ENCODE results near the gene SLC26A6.

The SLC26A6 gene

DNA sequence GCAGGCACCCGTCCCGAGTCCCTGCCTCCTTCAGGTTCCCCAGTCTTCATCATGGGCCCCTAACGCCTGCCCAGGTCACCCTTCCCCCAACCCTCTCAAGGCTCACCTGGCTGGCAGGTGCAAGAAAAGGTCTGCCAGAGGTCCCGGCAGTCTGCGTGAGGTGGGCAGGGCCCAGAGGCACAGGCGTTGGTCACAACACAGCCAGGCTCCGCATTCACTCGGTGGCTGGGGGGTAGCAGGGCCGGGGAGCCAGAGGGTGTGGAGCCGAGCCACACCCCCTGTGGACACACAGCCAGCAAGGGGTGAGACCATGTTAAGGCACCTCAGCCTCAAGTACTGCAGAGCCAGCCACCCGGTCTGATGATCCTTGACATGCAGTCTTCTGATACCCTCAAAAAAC lies 16.5 kb upstream of the SLC26A6 start:
- H3F3A ChIP-seq (ENCODE audit: insufficient read depth, low read length), result no peaks in the 10 kb centered on the region
- H3K36me3 ChIP-seq (ENCODE audit: insufficient read depth, low read length), result no peaks in the 10 kb centered on the region
- H3K4me2 ChIP-seq (ENCODE audit: low read length), result no peak overlapping the region
- no peaks in the 10 kb centered on the region for H3K79me2 ChIP-seq (ENCODE audit: insufficient read depth, low read length)
- H3K9me2 ChIP-seq (ENCODE audit: low read depth, low read length), result no peaks in the 10 kb centered on the region
- H3K4me1 ChIP-seq (ENCODE audit: insufficient read depth, low read length, severe bottlenecking), result peaks cover 11% of the 10 kb centered on the region
- no peaks in the 10 kb centered on the region for H3K27me3 ChIP-seq (ENCODE audit: insufficient read depth, low read length)
- H3K4me3 ChIP-seq (ENCODE audit: low read depth, low read length, poor library complexity, severe bottlenecking), result no peak overlapping the region
- H3K9ac ChIP-seq (ENCODE audit: low read length), result no peak overlapping the region
- H3K9me3 ChIP-seq (ENCODE audit: low read length), result no peaks in the 10 kb centered on the region
- H3K27ac ChIP-seq (ENCODE audit: low read depth, low read length, poor library complexity, severe bottlenecking), result no peak overlapping the region
- H4K20me1 ChIP-seq (ENCODE audit: insufficient read depth, low read length), result no peaks in the 10 kb centered on the region
- H2AFZ ChIP-seq (ENCODE audit: low read length), result no peak overlapping the region
- TF ChIP-seq EZH2 (IDR thresholded peaks at IDR 0.05; ENCODE audit: borderline replicate concordance, low read length), result no peak
- TF ChIP-seq, protein P1, sequence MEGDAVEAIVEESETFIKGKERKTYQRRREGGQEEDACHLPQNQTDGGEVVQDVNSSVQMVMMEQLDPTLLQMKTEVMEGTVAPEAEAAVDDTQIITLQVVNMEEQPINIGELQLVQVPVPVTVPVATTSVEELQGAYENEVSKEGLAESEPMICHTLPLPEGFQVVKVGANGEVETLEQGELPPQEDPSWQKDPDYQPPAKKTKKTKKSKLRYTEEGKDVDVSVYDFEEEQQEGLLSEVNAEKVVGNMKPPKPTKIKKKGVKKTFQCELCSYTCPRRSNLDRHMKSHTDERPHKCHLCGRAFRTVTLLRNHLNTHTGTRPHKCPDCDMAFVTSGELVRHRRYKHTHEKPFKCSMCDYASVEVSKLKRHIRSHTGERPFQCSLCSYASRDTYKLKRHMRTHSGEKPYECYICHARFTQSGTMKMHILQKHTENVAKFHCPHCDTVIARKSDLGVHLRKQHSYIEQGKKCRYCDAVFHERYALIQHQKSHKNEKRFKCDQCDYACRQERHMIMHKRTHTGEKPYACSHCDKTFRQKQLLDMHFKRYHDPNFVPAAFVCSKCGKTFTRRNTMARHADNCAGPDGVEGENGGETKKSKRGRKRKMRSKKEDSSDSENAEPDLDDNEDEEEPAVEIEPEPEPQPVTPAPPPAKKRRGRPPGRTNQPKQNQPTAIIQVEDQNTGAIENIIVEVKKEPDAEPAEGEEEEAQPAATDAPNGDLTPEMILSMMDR (IDR thresholded peaks at IDR 0.05; ENCODE audit: low read length), result no peak

DNA sequence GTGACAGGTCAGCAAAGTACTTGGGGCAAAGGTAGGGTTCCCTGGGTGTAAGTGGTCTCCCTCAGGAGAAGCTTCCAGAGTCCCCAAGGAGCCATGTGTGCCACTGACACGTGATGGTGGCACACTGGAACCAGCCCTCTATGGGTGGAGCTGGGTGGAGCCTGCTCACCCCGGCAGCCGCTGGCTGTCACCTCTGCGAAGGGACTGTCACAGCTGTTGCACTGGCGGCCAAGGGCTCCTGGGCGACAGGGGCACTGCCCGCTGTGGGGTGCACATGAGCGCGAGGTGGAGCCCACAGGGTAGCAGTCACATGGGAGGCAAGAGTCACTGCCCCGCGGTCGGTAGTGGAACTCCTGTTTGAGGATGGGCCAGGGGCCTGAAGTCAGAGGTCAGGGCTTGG lies 15.5 kb upstream of the SLC26A6 start:
- no peak overlapping the region for H3K27ac ChIP-seq (ENCODE audit: low read depth, low read length, poor library complexity, severe bottlenecking)
- H3K4me1 ChIP-seq (ENCODE audit: insufficient read depth, low read length, severe bottlenecking), result peaks cover 7% of the 10 kb centered on the region
- no peaks in the 10 kb centered on the region for H3K9me2 ChIP-seq (ENCODE audit: low read depth, low read length)
- no peaks in the 10 kb centered on the region for H4K20me1 ChIP-seq (ENCODE audit: insufficient read depth, low read length)
- no peaks in the 10 kb centered on the region for H3K36me3 ChIP-seq (ENCODE audit: insufficient read depth, low read length)
- TF ChIP-seq EZH2 (IDR thresholded peaks at IDR 0.05; ENCODE audit: borderline replicate concordance, low read length), result no peak
- TF ChIP-seq, protein P1 (IDR thresholded peaks at IDR 0.05; ENCODE audit: low read length), result no peak
- no peaks in the 10 kb centered on the region for H3K9me3 ChIP-seq (ENCODE audit: low read length)
- no peaks in the 10 kb centered on the region for H3F3A ChIP-seq (ENCODE audit: insufficient read depth, low read length)
- H2AFZ ChIP-seq (ENCODE audit: low read length), result no peak overlapping the region
- H3K79me2 ChIP-seq (ENCODE audit: insufficient read depth, low read length), result no peaks in the 10 kb centered on the region
- H3K27me3 ChIP-seq (ENCODE audit: insufficient read depth, low read length), result no peaks in the 10 kb centered on the region
- H3K4me2 ChIP-seq (ENCODE audit: low read length), result no peak overlapping the region
- no peak overlapping the region for H3K4me3 ChIP-seq (ENCODE audit: low read depth, low read length, poor library complexity, severe bottlenecking)
- H3K9ac ChIP-seq (ENCODE audit: low read length), result no peak overlapping the region

DNA sequence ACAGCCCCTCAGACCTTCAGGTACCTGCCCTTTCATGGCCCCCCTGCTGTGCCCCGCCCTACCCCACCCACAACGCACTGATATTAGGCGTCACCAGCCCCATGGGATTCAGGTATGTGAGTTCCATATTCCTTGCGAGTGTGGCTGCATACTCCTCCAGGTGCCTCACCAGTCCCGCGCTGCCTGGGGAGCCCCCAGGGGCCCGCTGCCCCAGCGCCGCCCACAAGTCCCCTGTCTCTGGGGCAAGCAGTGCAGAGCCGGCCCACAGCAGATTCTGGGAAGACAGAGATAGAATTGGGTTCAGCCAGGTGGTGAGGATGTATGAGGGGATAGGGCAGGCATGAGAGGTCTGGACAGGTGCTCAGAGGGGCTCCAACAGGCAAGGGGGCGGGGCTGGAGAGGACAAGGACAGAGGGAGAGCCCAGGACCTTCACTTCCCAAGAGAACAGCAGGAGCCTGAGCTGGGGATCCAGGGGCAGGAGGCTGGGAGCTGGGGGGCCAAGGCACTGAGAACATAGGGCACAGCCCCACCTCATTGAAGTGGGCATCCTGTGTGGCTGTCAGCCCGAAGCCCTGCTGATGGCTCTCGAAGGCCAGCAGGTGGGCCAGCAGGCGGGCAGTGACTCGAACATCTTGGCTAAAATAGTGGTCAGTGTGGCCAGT lies 13.1 kb upstream of the SLC26A6 start:
- Histone ChIP-seq H3K4me2 (ENCODE audit: low read length) (no peak overlapping the region), H4K20me1 (ENCODE audit: insufficient read depth, low read length) (no peaks in the 10 kb centered on the region), H3K36me3 (ENCODE audit: insufficient read depth, low read length) (no peaks in the 10 kb centered on the region), H3K79me2 (ENCODE audit: insufficient read depth, low read length) (no peaks in the 10 kb centered on the region), H3K9ac (ENCODE audit: low read length) (no peak overlapping the region), H3K4me3 (ENCODE audit: low read depth, low read length, poor library complexity, severe bottlenecking) (no peak overlapping the region), H3F3A (ENCODE audit: insufficient read depth, low read length) (no peaks in the 10 kb centered on the region), H3K9me3 (ENCODE audit: low read length) (no peaks in the 10 kb centered on the region), H3K27ac (ENCODE audit: low read depth, low read length, poor library complexity, severe bottlenecking) (no peak overlapping the region), H2AFZ (ENCODE audit: low read length) (no peak overlapping the region), H3K4me1 (ENCODE audit: insufficient read depth, low read length, severe bottlenecking) (no peaks in the 10 kb centered on the region), H3K27me3 (ENCODE audit: insufficient read depth, low read length) (no peaks in the 10 kb centered on the region), H3K9me2 (ENCODE audit: low read depth, low read length) (no peaks in the 10 kb centered on the region)
- TF ChIP-seq, protein P1 (IDR thresholded peaks at IDR 0.05; ENCODE audit: low read length), result no peak
- TF ChIP-seq EZH2 (IDR thresholded peaks at IDR 0.05; ENCODE audit: borderline replicate concordance, low read length), result no peak

All from OCI-LY1 (cell line).